Measurements from ENCODE around the gene SCN3A. TPM values are rescaled to one million over a fixed set of nuclear protein-coding genes. Genes with fewer than 3 reads are reported as not detected.

The SCN3A gene
- not detected in 2 replicates for total RNA-seq

GRCh38 chr2:165203689-165204559, at the start of gene SCN3A:
TSS of gene SCN3A (minus strand) at chr2:165204050. CDS start at chr2:165176394, 27,656 bp downstream.

GRCh38 chr2:165239230-165239629, 35.4 kb upstream of the SCN3A start, which contains the start of gene SCN2A:
TSS of gene SCN2A (plus strand) at chr2:165239414. CDS start at chr2:165295824, 56,410 bp downstream.

Other genes starting within 250 kb of the SCN3A start
- not detected in 2 replicates for gene SLC38A11, start 248.5 kb downstream of the SCN3A start, total RNA-seq
- under 0.01 and 0.77 TPM in 2 replicates for gene SCN2A, start 35.4 kb upstream of the SCN3A start, total RNA-seq

All from pericardium fibroblast (primary cell).